Right lobe of liver (tissue), 4 donors: ENCODE data around the gene DHRS9.
"Not testable (repeated sequence)": the region's sequence is repeated elsewhere in the genome, so short reads cannot be mapped to it uniquely, and the experiment has no call there.

ENCODE experiments used
- POLR2A ChIP-seq: fragments of 450-650 bp; IDR thresholded peaks from one replicate; pipeline ENCODE4 v1.6.1; 2017; ENCODE audit warnings: antibody characterized with exemption, mild to moderate bottlenecking
- TF ChIP-seq, protein P1 (sequence below), 4 donors: fragments of 200-600 bp in 3 of 4; fragments of 450-650 bp in 1 of 4; IDR thresholded peaks; one replicate each; pipeline versions ENCODE4 v1.5.1 to v1.8.0; 2016 to 2022; ENCODE audit warnings: antibody characterized with exemption in 4 of 4, mild to moderate bottlenecking in 2 of 4
- donor health status: DM: no; HTN: no; CAD: no.
- donor health status: DM: no; HTN: no; CAD: no.
- donor health status: DM: no; HTN: yes; CAD: no.

DNA sequence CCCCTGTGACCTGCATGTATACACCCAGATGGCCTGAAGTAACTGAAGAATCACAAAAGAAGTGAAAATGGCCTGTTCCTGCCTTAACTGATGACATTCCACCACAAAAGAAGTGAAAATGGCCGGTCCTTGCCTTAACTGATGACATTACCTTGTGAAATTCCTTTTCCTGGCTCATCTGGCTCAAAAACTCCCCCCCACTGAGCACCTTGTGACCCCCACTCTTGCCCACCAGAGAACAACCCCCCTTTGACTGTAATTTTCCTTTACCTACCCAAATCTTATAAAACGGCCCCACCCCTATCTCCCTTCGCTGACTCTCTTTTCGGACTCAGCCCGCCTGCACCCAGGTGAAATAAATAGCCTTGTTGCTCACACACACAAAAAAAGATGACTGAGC is 67.1 kb downstream of the DHRS9 start:
- TF ChIP-seq, protein P1, sequence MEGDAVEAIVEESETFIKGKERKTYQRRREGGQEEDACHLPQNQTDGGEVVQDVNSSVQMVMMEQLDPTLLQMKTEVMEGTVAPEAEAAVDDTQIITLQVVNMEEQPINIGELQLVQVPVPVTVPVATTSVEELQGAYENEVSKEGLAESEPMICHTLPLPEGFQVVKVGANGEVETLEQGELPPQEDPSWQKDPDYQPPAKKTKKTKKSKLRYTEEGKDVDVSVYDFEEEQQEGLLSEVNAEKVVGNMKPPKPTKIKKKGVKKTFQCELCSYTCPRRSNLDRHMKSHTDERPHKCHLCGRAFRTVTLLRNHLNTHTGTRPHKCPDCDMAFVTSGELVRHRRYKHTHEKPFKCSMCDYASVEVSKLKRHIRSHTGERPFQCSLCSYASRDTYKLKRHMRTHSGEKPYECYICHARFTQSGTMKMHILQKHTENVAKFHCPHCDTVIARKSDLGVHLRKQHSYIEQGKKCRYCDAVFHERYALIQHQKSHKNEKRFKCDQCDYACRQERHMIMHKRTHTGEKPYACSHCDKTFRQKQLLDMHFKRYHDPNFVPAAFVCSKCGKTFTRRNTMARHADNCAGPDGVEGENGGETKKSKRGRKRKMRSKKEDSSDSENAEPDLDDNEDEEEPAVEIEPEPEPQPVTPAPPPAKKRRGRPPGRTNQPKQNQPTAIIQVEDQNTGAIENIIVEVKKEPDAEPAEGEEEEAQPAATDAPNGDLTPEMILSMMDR (IDR thresholded peaks at IDR 0.05), result not testable (repeated sequence)
- not testable (repeated sequence) for TF ChIP-seq POLR2A
